Urothelium cell line (cell line): ENCODE measurements around the gene CRPPA.
"Not testable (repeated sequence)": the region's sequence is repeated elsewhere in the genome, so short reads cannot be mapped to it uniquely, and the experiment has no call there.

ENCODE experiments used
- DNase-seq: peaks from one replicate; pipeline ENCODE4 v3.0.0; 2011; ENCODE audit warnings: low spot score, mixed read lengths
- FAIRE-seq: peaks from 2 replicates; lab custom pipeline; 2011; peaks lifted over from hg19 to GRCh38; lab: Jason Lieb, UNC

The CRPPA gene

DNA sequence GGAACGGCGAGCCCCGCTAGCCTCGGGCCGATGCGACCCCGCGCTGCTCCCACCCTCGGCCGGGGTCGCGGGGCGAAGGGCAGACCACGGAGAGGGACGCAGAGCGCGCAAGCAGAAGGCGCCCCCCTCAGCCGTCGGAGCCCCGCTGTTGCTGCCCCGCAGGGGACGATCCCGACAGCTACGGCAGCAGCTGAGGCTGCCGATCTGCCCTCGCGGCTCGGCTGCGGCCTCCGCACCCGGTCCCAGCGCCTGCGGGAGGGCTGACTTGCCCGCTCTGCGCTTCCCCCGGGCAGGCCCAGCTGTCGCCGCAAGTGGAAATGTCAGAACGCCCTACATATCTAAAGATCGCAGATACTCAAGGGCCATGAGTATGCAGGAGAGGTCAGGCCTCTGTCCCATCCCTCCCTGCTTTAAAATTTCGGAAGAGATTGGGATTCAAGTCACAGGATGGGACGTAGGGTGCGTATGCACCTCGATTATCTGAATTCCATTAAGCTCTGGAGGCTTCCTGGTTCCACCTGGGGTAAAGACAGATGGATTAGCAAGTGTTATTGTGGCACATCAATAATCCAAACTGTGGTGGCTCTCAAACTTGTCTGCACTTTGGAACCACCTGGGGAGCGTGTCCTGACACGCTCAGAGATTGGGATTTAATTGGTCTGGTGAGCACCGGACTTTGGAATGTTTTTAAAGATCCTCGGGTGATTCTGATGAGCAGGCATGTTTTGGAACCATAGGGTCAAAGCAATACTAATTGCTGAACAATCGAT, at the start of gene CRPPA:
TSS of gene CRPPA (minus strand) at position 206 of the 770 bp plus-strand sequence. CDS start 216 bp downstream, outside the sequence.
- DNase-seq (no peak), FAIRE-seq (peak; percentile 56)

DNA sequence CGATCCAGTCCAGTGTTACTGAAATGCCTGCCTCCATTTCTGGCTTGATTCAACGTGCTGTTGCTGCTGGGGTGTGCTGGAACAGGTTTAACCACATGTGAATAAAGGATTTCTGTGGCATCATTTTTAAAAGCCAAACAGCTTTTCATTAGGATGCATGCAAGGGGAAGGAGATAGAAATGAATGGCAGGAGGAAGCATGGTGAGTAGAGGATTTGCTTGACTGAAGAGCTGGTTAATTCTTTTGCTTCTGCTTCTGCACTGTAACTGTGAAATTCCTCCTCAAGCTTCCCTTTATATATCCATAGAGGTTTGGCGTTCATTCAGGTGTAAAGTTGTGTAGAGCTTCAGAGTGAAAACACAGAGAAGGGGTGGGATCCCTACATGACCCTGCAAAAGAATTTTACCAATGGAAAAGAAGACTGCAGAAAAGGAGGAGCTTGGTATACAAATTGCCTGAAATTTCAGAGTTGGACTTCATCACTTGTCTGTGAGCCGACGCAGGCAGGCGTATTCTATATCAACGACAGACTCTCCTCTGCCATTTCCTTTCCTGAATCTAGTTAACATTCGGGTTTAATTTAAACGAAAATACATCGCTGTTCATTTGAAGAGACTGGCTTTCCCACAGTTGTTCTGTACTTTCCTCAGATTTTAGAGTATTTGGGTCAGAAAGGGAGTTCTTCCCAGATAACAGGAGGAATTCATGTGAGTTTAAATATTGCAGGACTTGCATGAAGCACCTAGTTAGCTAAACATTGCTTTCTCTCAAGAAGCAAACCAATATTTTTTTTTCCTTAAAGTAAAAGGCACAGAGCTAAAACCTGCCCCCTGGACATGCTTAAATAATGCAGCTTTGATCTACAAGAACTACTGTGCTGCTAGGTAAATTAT, 44.4 kb upstream of the CRPPA start, which contains the start of gene SOSTDC1:
TSS of gene SOSTDC1 (minus strand) at position 270 of the 893 bp plus-strand sequence. CDS start at position 200, 70 bp downstream.
- DNase-seq (no peak), FAIRE-seq (no peak)

- DNase-seq, result no peak
- FAIRE-seq, result peak; percentile 63
Measured at GRCh38 chr7:16463949-16464715, 42.8 kb upstream of the CRPPA start.

DNA sequence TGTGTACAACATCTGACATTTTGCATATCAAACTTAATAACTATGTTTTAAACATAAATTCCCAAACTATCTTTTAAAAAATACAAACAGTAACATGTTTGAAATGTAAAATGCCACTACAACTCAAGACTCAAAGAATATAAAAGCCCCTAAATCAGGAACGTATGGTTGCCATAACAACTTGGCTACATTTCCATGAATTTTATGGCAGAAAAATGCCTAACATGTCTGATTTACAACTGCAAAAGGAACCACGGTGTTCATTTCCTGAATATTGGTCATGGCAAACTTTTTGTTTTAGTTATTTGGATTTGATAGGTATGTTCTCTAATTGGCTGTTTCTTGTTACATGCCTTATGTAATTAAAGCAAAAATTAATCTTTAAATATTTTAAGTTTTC, 42.2 kb upstream of the CRPPA start:
- FAIRE-seq (no peak), DNase-seq (no peak)

- no peak for FAIRE-seq
Measured at GRCh38 chr7:16462431-16462889, 41.1 kb upstream of the CRPPA start.

GRCh38 chr7:16460789-16461493, 39.6 kb upstream of the CRPPA start:
- DNase-seq, result no peak
- FAIRE-seq, result no peak

More at GRCh38 chr7:16462431-16462889, 41.1 kb upstream of the CRPPA start:
- DNase-seq, result no peak

DNA sequence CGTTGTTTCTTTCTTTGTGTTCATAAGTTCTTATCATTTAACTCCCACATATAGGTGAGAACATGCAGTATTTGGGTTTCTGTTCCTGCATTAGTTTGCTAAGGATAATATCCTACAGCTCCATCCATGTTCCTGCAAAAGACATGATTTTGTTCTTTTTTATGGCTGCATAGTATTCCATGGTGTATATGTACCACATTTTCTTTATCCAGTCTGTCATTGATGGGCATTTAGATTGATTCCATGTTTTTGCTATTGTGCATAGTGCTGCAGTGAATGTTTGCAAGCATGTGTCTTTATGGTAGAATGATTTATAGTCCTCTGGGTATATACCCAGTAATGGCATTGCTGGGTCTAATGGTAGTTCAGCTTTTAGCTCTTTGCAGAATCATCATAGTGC, 35.0 kb upstream of the CRPPA start:
- not testable (repeated sequence) for FAIRE-seq, DNase-seq

DNA sequence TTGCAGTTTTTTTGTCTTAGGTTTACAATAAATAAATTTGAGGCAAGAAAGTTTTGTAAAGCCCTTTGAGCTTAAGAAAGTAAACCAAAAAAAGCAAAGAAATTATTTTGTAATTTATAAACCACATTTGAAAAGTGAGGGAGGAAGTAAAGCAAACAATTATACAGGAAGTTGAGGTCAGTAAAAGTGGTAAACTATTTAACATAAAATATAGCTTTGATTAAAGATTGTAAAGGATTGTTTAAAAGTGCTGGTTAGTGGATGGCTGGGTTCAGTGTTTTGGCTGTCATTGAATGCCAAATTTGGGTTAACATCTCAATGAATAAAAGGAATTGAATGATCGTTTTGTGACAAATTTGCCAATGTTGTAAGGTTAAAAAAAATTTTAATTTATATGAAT, 34.3 kb upstream of the CRPPA start:
- FAIRE-seq (no peak), DNase-seq (no peak)

DNA sequence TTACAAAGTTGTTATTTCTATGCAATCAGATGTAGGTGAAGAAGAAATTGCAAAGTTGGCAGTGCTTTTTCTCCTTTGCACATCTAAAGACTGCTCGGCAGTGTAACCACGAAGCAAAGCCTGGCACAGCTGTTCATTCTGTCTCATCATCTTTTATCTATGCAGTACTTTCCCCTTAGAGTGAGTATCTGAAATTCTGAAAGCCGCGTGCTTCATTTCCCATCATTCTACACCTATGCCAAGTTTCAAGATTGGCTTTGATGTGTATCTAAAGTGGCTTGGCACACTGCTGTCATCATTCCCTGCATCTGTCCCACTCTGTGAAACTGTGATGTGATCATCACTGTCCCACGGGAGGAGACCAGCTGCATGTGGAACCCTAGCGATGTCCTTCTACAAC, 29.0 kb upstream of the CRPPA start:
- FAIRE-seq (no peak), DNase-seq (no peak)

GRCh38 chr7:16447876-16448275, 26.5 kb upstream of the CRPPA start:
- DNase-seq, result no peak
- FAIRE-seq, result no peak

DNA sequence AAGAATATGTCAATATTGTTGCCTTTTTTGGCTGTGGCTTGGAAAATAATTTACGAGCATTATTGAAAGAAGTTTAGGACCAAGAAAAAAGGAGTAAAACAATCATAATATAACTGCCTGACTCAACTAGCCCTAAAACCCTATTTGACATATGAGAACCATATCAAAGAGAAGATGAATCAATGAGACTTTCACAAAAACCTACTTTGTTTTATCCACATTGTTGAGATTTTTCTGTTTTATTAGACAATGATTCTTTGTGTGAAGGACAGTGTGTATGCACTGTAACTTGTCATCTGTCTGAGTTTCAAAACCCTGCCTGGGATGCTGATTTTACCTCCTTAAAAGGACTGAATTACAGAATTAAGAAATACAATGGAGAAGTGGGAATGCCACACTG, 25.2 kb upstream of the CRPPA start:
- no peak for DNase-seq
- no peak for FAIRE-seq

GRCh38 chr7:16443871-16444270, 22.5 kb upstream of the CRPPA start:
- FAIRE-seq, DNase-seq: not testable (repeated sequence)

DNA sequence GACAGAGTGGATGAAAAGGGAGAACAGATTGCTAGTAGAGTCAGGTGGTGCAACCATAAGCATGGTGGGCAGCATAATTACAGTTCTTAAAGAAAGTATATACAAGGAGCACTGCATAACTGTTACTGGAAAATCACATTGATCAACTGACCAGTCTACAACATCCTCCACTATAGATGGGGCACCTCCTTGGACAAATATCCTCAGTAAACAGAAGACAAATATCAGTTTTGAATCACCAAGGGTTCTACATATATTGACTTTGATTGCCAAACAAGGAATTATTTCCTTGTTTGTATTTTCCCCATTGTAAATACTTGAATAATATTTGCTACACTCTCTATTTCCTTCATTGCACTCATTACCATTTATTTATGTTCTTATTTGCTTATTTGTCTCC, 17.6 kb upstream of the CRPPA start:
- FAIRE-seq, result no peak
- DNase-seq, result no peak

- FAIRE-seq (no peak), DNase-seq (no peak)
Measured at GRCh38 chr7:16436306-16436705, 15.0 kb upstream of the CRPPA start.

- no peak for DNase-seq
- no peak for FAIRE-seq
Measured at GRCh38 chr7:16433568-16434122, 12.3 kb upstream of the CRPPA start.

GRCh38 chr7:16432425-16432731, 11.0 kb upstream of the CRPPA start:
- FAIRE-seq (no peak), DNase-seq (no peak)

GRCh38 chr7:16431646-16432424, 10.5 kb upstream of the CRPPA start:
- DNase-seq (peak; percentile 22), FAIRE-seq (no peak)

- DNase-seq, result no peak
- peak; percentile 9 for FAIRE-seq
Measured at GRCh38 chr7:16430133-16430532, 8.8 kb upstream of the CRPPA start.

- peak; percentile 49 for DNase-seq
- FAIRE-seq, result peak; percentile 35
Measured at GRCh38 chr7:16428672-16429071, 7.3 kb upstream of the CRPPA start.
